ENCODE measurements around the gene OR6C2.
"Not testable (repeated sequence)": the region's sequence is repeated elsewhere in the genome, so short reads cannot be mapped to it uniquely, and the experiment has no call there.

OR6C2 gene

GRCh38 chr12:55443776-55444175, at the start of gene OR6C2:
Gene OR6C2, plus strand, starts transcription at chr12:55444076. Its CDS starts 8,138 bp downstream, at chr12:55452214.
- DNase-seq = no peak

- DNase-seq = no peak
Measured at GRCh38 chr12:55396326-55396725, 47.5 kb upstream of the OR6C2 start.

- DNase-seq = no peak
Measured at GRCh38 chr12:55400229-55400628, 43.6 kb upstream of the OR6C2 start, which contains the start of gene OR6C65. Gene OR6C65, plus strand, starts transcription at chr12:55400529. Its CDS starts 0 bp downstream, at chr12:55400529.

GRCh38 chr12:55407866-55408265, 36.0 kb upstream of the OR6C2 start:
- no peak for DNase-seq

- DNase-seq = not testable (repeated sequence)
Measured at GRCh38 chr12:55409133-55409532, 34.7 kb upstream of the OR6C2 start.

GRCh38 chr12:55412138-55412537, 31.7 kb upstream of the OR6C2 start:
- DNase-seq = not testable (repeated sequence)

GRCh38 chr12:55413498-55414388, 30.1 kb upstream of the OR6C2 start:
- not testable (repeated sequence) for DNase-seq

GRCh38 chr12:55414396-55414823, 29.5 kb upstream of the OR6C2 start:
- DNase-seq = not testable (repeated sequence)

GRCh38 chr12:55414889-55415288, 29.0 kb upstream of the OR6C2 start:
- not testable (repeated sequence) for DNase-seq

GRCh38 chr12:55416961-55417360, 26.9 kb upstream of the OR6C2 start:
- no peak for DNase-seq

- DNase-seq = no peak
Measured at GRCh38 chr12:55420307-55420962, 23.4 kb upstream of the OR6C2 start.

- DNase-seq = no peak
Measured at GRCh38 chr12:55425954-55426353, 17.9 kb upstream of the OR6C2 start, which contains the start of gene OR6C76. Gene OR6C76, plus strand, starts transcription at chr12:55426254. Its CDS starts 0 bp downstream, at chr12:55426254.

GRCh38 chr12:55428331-55429243, 15.3 kb upstream of the OR6C2 start:
- no peak for DNase-seq

- not testable (repeated sequence) for DNase-seq
Measured at GRCh38 chr12:55441233-55441632, 2.6 kb upstream of the OR6C2 start.

GRCh38 chr12:55445357-55445756, 1.5 kb downstream of the OR6C2 start:
- no peak for DNase-seq

- no peak for DNase-seq
Measured at GRCh38 chr12:55446326-55446725, 2.5 kb downstream of the OR6C2 start.

- DNase-seq = no peak
Measured at GRCh38 chr12:55448825-55449224, 4.9 kb downstream of the OR6C2 start.

- not testable (repeated sequence) for DNase-seq
Measured at GRCh38 chr12:55464926-55465325, 21.1 kb downstream of the OR6C2 start.

- DNase-seq = no peak
Measured at GRCh38 chr12:55467836-55468235, 24.0 kb downstream of the OR6C2 start.

- no peak for DNase-seq
Measured at GRCh38 chr12:55469291-55469690, 25.4 kb downstream of the OR6C2 start.

- DNase-seq = no peak
Measured at GRCh38 chr12:55470088-55470829, 26.4 kb downstream of the OR6C2 start, which contains the start of gene OR6C70. Gene OR6C70, minus strand, starts transcription at chr12:55470138. Its CDS starts 0 bp downstream, at chr12:55470138.

- DNase-seq = no peak
Measured at GRCh38 chr12:55472264-55472663, 28.4 kb downstream of the OR6C2 start.
